WERI-Rb-1 (cell line): ENCODE measurements around the gene DCLK2.
A peak's percentile ranks its signal among the peaks of the same experiment; 100 is the strongest.

Experiments
- DNase-seq: peaks from one replicate; pipeline ENCODE4 v3.0.0-alpha.2; 2020
- H3K27ac ChIP-seq: fragments of 250-450 bp; sonication (Bioruptor Pico); 2 replicates; pipeline ENCODE4 v1.5.1; 2020; ENCODE audit warnings: mild to moderate bottlenecking, moderate library complexity
- H3K27me3 ChIP-seq: fragments of 250-450 bp; sonication (Bioruptor Pico); 2 replicates; pipeline ENCODE4 v1.5.1; 2021; ENCODE audit warnings: mild to moderate bottlenecking, low read depth, moderate library complexity; ENCODE audit not compliant: insufficient read depth, severe bottlenecking
- H3K36me3 ChIP-seq: fragments of 250-450 bp; sonication (Bioruptor Pico); 2 replicates; pipeline ENCODE4 v1.5.1; 2020; ENCODE audit warnings: mild to moderate bottlenecking, moderate library complexity
- H3K4me3 ChIP-seq: 2 replicates; pipeline ENCODE4 v1.5.1; 2011; ENCODE audit warnings: low read depth, mild to moderate bottlenecking, control low read depth, low read length
- H3K9me3 ChIP-seq: fragments of 250-450 bp; sonication (Bioruptor Pico); 2 replicates; pipeline ENCODE4 v1.5.1; 2021; ENCODE audit warnings: mild to moderate bottlenecking, moderate library complexity; ENCODE audit not compliant: severe bottlenecking
- CTCF ChIP-seq: IDR thresholded peaks from 2 replicates; pipeline ENCODE4 v1.5.1; 2011; ENCODE audit warnings: low read depth, mild to moderate bottlenecking, control low read depth, inconsistent platforms, low read length

The DCLK2 gene

GRCh38 chr4:150078579-150079080 is 385 bp downstream of the DCLK2 start:
- H3K4me3 ChIP-seq, result peak overlapping the region; percentile 66
- no peaks in the 10 kb centered on the region for H3K36me3 ChIP-seq
- peaks cover 5% of the 10 kb centered on the region for H3K27me3 ChIP-seq
- peak; percentile 69 for DNase-seq
- no peak for TF ChIP-seq CTCF
- peaks cover 3% of the 10 kb centered on the region for H3K9me3 ChIP-seq
- peak overlapping the region; percentile 58 for H3K27ac ChIP-seq

GRCh38 chr4:150079081-150079581 is 886 bp downstream of the DCLK2 start:
- Histone ChIP-seq H3K27me3 (peaks cover 5% of the 10 kb centered on the region), H3K27ac (peak overlapping the region; percentile 58), H3K4me3 (peak overlapping the region; percentile 66), H3K9me3 (peaks cover 3% of the 10 kb centered on the region), H3K36me3 (no peaks in the 10 kb centered on the region)
- peak; percentile 64 for DNase-seq
- TF ChIP-seq CTCF, result peak; percentile 25; the same call in 1 of the 2 replicates

- H3K4me3 ChIP-seq, result no peak overlapping the region
- H3K27me3 ChIP-seq, result peaks cover 5% of the 10 kb centered on the region
- H3K9me3 ChIP-seq, result no peaks in the 10 kb centered on the region
- H3K27ac ChIP-seq, result no peak overlapping the region
- TF ChIP-seq CTCF, result no peak
- H3K36me3 ChIP-seq, result no peaks in the 10 kb centered on the region
- no peak for DNase-seq
Measured at GRCh38 chr4:150080337-150080736, 2.1 kb downstream of the DCLK2 start.

- TF ChIP-seq CTCF, result no peak
- no peaks in the 10 kb centered on the region for H3K36me3 ChIP-seq
- no peaks in the 10 kb centered on the region for H3K9me3 ChIP-seq
- H3K27ac ChIP-seq, result no peak overlapping the region
- H3K4me3 ChIP-seq, result no peak overlapping the region
- DNase-seq, result no peak
- H3K27me3 ChIP-seq, result peaks cover 5% of the 10 kb centered on the region
Measured at GRCh38 chr4:150080875-150081274, 2.6 kb downstream of the DCLK2 start.

GRCh38 chr4:150082241-150082640 is 4.0 kb downstream of the DCLK2 start:
- peak; percentile 37 for DNase-seq
- Histone ChIP-seq H3K9me3 (no peaks in the 10 kb centered on the region), H3K4me3 (no peak overlapping the region), H3K27me3 (peaks cover 5% of the 10 kb centered on the region), H3K36me3 (no peaks in the 10 kb centered on the region), H3K27ac (no peak overlapping the region)
- no peak for TF ChIP-seq CTCF

- Histone ChIP-seq H3K4me3 (no peak overlapping the region), H3K27me3 (no peaks in the 10 kb centered on the region), H3K27ac (no peak overlapping the region), H3K9me3 (no peaks in the 10 kb centered on the region), H3K36me3 (no peaks in the 10 kb centered on the region)
- no peak for DNase-seq
- no peak for TF ChIP-seq CTCF
Measured at GRCh38 chr4:150087006-150087405, 8.8 kb downstream of the DCLK2 start.
